ENCODE measurements around the gene GAS7.

Gene GAS7

DNA sequence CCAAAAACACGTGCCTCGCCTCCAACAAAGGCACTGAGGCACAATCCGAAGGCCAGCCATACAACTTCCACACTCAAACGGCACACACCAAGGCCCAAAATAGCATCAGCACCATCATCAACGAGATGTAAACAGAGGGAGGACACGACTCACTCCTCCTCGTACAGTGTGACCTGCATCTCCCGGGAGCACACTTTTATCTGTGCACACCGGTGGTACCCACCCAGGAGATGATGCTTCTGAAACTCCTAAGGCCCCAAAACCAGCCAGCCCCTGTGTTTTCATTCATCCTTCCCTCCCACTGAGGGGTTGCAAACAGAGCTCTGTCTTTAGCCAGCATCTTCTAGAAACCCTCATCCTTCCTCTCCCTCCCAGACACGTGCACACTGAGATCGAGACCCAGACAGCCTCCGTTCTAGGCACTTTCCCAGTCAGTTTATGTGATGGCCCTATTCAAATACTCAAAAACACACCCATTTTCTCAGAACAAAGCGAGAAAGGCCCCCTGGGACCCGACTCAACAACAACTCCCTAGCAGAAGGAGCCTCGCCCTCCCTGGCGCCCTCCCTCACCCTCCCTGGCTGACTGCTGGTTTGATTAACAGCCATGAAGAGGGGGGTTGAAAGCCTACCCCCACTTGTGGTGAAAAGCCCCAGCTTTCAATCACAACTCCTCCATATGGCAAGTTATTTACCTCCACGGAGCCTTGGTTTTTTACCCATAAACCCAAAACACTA lies 76.3 kb downstream of the GAS7 start:
- no peak overlapping the region for H3K4me3 ChIP-seq (ENCODE audit: low read depth, low read length)
- TF ChIP-seq, protein P1, sequence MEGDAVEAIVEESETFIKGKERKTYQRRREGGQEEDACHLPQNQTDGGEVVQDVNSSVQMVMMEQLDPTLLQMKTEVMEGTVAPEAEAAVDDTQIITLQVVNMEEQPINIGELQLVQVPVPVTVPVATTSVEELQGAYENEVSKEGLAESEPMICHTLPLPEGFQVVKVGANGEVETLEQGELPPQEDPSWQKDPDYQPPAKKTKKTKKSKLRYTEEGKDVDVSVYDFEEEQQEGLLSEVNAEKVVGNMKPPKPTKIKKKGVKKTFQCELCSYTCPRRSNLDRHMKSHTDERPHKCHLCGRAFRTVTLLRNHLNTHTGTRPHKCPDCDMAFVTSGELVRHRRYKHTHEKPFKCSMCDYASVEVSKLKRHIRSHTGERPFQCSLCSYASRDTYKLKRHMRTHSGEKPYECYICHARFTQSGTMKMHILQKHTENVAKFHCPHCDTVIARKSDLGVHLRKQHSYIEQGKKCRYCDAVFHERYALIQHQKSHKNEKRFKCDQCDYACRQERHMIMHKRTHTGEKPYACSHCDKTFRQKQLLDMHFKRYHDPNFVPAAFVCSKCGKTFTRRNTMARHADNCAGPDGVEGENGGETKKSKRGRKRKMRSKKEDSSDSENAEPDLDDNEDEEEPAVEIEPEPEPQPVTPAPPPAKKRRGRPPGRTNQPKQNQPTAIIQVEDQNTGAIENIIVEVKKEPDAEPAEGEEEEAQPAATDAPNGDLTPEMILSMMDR (conservative IDR thresholded peaks at IDR 0.05; ENCODE audit: low read depth, low read length) = no peak
- no peak for DNase-seq (ENCODE audit: low read depth)

DNA sequence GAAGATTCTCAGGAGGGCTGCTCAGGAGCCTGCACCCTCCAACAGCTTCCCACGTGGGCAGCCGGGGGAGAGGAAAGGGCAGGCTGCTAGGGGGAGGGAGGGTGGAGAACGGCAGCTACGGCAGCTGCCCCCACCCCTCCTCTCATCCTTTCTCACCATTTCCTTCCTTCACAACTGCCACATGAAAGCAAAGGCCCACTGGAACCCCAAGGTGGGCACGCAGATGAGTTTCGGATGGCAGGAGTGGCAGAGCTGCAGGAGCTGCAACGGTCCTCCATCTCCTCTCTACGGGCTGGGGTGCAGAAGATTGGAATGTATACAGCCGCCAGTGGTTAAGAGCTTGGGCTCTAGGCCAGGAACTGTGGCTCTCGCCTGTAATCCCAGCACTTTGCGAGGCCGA lies 77.7 kb downstream of the GAS7 start:
- DNase-seq (ENCODE audit: low read depth) = peak; percentile 59
- TF ChIP-seq, protein P1 (conservative IDR thresholded peaks at IDR 0.05; ENCODE audit: low read depth, low read length) = no peak
- no peak overlapping the region for H3K4me3 ChIP-seq (ENCODE audit: low read depth, low read length)

DNA sequence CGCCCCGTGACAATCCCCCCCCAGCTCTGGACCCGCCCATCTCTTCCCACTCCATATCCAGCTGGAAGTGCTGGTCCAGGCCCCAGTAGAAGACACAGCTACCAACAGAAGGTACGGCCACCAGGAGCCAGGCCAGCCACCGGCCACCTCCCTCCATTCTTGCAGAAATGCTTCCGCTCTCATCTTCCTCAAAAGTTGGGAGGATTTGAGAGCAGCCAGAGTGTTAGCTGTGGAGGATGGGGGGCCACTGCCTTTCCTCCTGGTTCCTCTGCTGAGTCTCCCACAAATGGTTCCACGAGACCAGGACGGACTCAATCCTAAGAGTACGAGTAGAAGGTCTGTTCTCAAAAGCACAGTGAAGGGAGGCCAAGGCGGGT lies 78.3 kb downstream of the GAS7 start:
- no peak overlapping the region for H3K4me3 ChIP-seq (ENCODE audit: low read depth, low read length)
- DNase-seq (ENCODE audit: low read depth) = no peak
- TF ChIP-seq, protein P1 (conservative IDR thresholded peaks at IDR 0.05; ENCODE audit: low read depth, low read length) = no peak

DNA sequence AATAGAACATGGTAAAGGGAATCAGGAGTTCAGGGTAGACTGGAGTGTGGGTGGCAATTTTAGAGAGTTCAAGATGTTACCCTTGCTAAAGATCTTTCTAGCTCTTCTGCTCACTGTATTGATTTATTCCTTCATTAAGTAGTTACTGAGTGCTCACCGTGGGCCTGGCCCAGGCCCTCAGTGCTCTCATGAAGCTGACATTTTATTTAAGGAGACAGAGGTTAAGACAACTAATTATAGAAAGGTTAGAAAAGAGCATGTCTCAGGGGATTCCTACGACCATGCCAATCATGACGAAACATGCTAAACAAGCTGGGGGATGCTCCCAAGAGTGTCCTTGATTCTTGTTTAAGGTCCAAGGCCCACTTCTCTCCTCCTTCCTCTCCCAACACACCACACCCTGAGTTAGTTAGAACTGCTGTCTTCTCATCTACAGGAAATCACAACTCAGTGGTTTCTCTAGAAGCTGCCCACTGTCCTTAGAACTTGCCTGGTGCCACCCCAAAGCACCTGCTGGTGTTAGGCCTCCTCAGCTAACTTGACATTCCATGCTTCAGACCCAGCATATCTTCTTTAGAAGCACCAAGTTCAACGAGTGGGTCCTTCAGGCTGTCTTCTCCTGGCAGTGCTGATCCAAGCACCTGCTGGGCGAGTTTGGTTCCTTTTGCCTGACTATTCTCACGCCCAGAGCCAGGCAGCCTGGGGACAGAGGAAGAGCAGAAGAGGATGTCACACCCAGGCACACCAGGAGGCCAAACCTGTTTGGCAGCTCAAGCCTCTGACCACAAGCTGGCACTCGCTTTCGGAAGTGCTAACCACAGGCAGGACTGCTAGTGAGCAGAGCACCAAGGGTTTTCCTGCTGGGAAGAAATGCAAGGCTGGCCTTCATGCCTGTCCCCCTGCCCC lies 79.0 kb downstream of the GAS7 start:
- DNase-seq (ENCODE audit: low read depth) = no peak
- no peak overlapping the region for H3K4me3 ChIP-seq (ENCODE audit: low read depth, low read length)
- TF ChIP-seq, protein P1 (conservative IDR thresholded peaks at IDR 0.05; ENCODE audit: low read depth, low read length) = no peak

DNA sequence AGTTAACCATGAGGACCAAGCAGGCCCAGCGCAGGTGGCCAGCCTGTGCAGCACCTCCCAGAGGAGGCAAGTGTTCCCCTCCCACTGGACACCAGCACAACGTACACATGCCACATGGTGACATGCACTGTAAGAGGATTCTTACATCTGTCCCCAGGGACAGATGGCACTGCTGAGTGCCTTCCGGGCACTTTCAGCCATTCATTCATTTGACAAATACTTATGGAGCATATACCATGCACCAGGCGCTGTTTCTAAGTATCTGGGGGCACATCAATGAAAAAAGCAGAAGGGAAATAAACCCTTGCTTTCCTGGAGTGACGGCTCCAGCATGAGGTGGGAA lies 79.6 kb downstream of the GAS7 start:
- TF ChIP-seq, protein P1 (conservative IDR thresholded peaks at IDR 0.05; ENCODE audit: low read depth, low read length) = no peak
- DNase-seq (ENCODE audit: low read depth) = no peak
- no peak overlapping the region for H3K4me3 ChIP-seq (ENCODE audit: low read depth, low read length)

DNA sequence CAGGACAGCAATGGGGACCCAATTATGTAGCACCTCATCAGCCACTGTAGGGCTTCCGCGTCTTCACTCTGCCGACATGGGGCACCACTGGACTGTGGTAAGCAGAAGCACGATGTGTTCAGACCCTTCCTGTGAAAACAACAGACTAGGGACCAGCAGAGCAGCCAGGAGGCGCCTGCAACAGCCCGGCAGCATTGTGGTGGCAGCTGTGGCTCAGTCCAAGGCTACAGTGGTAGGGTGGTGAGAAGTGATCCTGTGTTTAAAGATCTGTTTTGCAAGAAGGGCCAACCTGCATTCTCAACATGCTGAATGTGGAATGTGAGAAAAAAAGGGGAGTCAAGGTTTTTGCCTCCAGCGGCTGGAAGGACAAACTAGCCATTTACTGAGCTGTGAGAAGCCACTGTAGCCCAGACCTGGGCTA lies 80.8 kb downstream of the GAS7 start:
- peak; percentile 53 for DNase-seq (ENCODE audit: low read depth)
- H3K4me3 ChIP-seq (ENCODE audit: low read depth, low read length) = no peak overlapping the region
- TF ChIP-seq, protein P1 (conservative IDR thresholded peaks at IDR 0.05; ENCODE audit: low read depth, low read length) = peak; percentile 18

All from choroid plexus epithelial cell (primary cell).